ENCODE results near the gene TBP.

GRCh38 chr6:170535004-170535403 is 19.2 kb upstream of the TBP start:
- TF ChIP-seq CTCF (IDR thresholded peaks at IDR 0.05) (no peak), POLR2A (IDR thresholded peaks at IDR 0.05) (no peak)

Data from prostate gland (tissue), 2 donors.